HepG2 (cell line): Measurements from ENCODE around the gene FBP2. TPM values are rescaled to one million over a fixed set of nuclear protein-coding genes. Genes with fewer than 3 reads are reported as not detected.

Source experiments
- ARHGAP35 ChIP-seq: sonication (generic); formaldehyde crosslinking; IDR thresholded peaks from 2 replicates; pipeline ENCODE4 v1.9.0; 2022; ENCODE audit warnings: mild to moderate bottlenecking, inconsistent platforms, moderate library complexity, missing genetic modification reagents, borderline replicate concordance
- DMAP1 ChIP-seq: IDR thresholded peaks from 2 replicates; pipeline ENCODE4 v1.6.1; 2016
- ELF1 ChIP-seq: sonication (generic); formaldehyde crosslinking; IDR thresholded peaks from 2 replicates; pipeline ENCODE4 v1.4.0; 2020; ENCODE audit warnings: missing genetic modification reagents
- EP300 ChIP-seq, 3 experiments: sonication (generic) in 1 of 3; formaldehyde crosslinking in 1 of 3; IDR thresholded peaks; 2 replicates each; pipeline versions ENCODE4 v1.5.1 to v1.6.1; 2011 to 2020; ENCODE audit warnings: low read depth in 2 of 3, low read length in 2 of 3, borderline replicate concordance in 1 of 3, improper control_type of control experiment in 1 of 3, mild to moderate bottlenecking in 1 of 3, missing genetic modification reagents in 1 of 3, moderate library complexity in 1 of 3
- FLYWCH1 ChIP-seq: sonication (generic); formaldehyde crosslinking; IDR thresholded peaks from 2 replicates; pipeline ENCODE4 v1.8.1; 2023; ENCODE audit warnings: mild to moderate bottlenecking, missing genetic modification reagents
- GATAD1 ChIP-seq: IDR thresholded peaks from 2 replicates; pipeline ENCODE4 v1.6.1; 2016; ENCODE audit warnings: missing genetic modification reagents, missing compliant biosample characterization
- KDM5A ChIP-seq: fragments of 200-600 bp; sonication (generic); IDR thresholded peaks from 2 replicates; pipeline ENCODE4 v1.7.0; 2018; ENCODE audit warnings: antibody characterized with exemption, mild to moderate bottlenecking, low read length, borderline replicate concordance
- KLF6 ChIP-seq: IDR thresholded peaks from 2 replicates; pipeline ENCODE4 v1.8.0; 2016; ENCODE audit warnings: missing biosample characterization, missing genetic modification reagents
- PHF8 ChIP-seq: sonication (generic); formaldehyde crosslinking; IDR thresholded peaks from 2 replicates; pipeline ENCODE4 v1.5.0; 2020; ENCODE audit warnings: missing genetic modification reagents
- SIX4 ChIP-seq: sonication (generic); formaldehyde crosslinking; IDR thresholded peaks from 2 replicates; pipeline ENCODE4 v1.4.0; 2020; ENCODE audit warnings: missing genetic modification reagents
- SOX13 ChIP-seq, 3 experiments: fragments of 450-650 bp in 1 of 3; sonication (generic) in 1 of 3; formaldehyde crosslinking in 1 of 3; IDR thresholded peaks in 2 of 3; conservative IDR thresholded peaks in 1 of 3; 2 replicates each; pipeline versions ENCODE4 v1.5.0 to v1.6.1; 2016 to 2020; ENCODE audit warnings: antibody characterized with exemption in 1 of 3, mild to moderate bottlenecking in 1 of 3, missing compliant biosample characterization in 1 of 3, missing genetic modification reagents in 1 of 3, moderate library complexity in 1 of 3
- TBL1XR1 ChIP-seq: fragments of 150-350 bp; IDR thresholded peaks from 2 replicates; pipeline ENCODE4 v1.6.1; 2014; ENCODE audit warnings: borderline replicate concordance, low read length; ENCODE audit not compliant: partially characterized antibody
- TBX2 ChIP-seq: sonication (generic); formaldehyde crosslinking; IDR thresholded peaks from 2 replicates; pipeline ENCODE4 v1.5.0; 2020; ENCODE audit warnings: missing genetic modification reagents, mild to moderate bottlenecking, borderline replicate concordance
- ZFX ChIP-seq: sonication (generic); formaldehyde crosslinking; IDR thresholded peaks from 2 replicates; pipeline ENCODE4 v1.4.0; 2020; ENCODE audit warnings: mild to moderate bottlenecking, low read depth, missing genetic modification reagents, moderate library complexity
- ZNF230 ChIP-seq: sonication (generic); formaldehyde crosslinking; IDR thresholded peaks from 2 replicates; pipeline ENCODE4 v1.4.0; 2020; ENCODE audit warnings: mild to moderate bottlenecking, missing genetic modification reagents
- ZNF335 ChIP-seq: sonication (generic); formaldehyde crosslinking; IDR thresholded peaks from 2 replicates; pipeline ENCODE4 v1.4.0; 2020; ENCODE audit warnings: missing genetic modification reagents
- ZNF446 ChIP-seq: sonication (generic); formaldehyde crosslinking; IDR thresholded peaks from 2 replicates; pipeline ENCODE4 v1.5.0; 2020; ENCODE audit warnings: mild to moderate bottlenecking, missing genetic modification reagents
- ZNF605 ChIP-seq: sonication (generic); formaldehyde crosslinking; IDR thresholded peaks from 2 replicates; pipeline ENCODE4 v1.8.0; 2022; ENCODE audit warnings: mild to moderate bottlenecking, missing genetic modification reagents
- ZSCAN20 ChIP-seq: sonication (generic); formaldehyde crosslinking; IDR thresholded peaks from 2 replicates; pipeline ENCODE4 v1.4.0; 2020; ENCODE audit warnings: missing genetic modification reagents, mild to moderate bottlenecking, borderline replicate concordance
- polyA plus RNA-seq, 8 experiments: library from polyadenylated mRNA; depleted of rRNA in 3 of 8; stranded (reverse) in 7 of 8; unstranded in 1 of 8; fragments of >200 nt; fragmentation: Illumina TruSeq in 4 of 8; extraction: Trizol in 4 of 8; gene quantifications; 2 replicates each; pipeline versions ENCODE4 v1.2.1 to v1.2.3, GENCODE V29; 2011 to 2016; ENCODE audit warnings: low read depth in 4 of 8, missing spikeins in 1 of 8, mixed read lengths in 1 of 8; ENCODE audit not compliant: insufficient read depth in 1 of 8
- total RNA-seq, 5 experiments: library from RNA; depleted of rRNA; stranded (reverse); fragments of >200 nt; fragmentation: Illumina TruSeq; extraction: Trizol; gene quantifications; 2 replicates each; pipeline ENCODE4 v1.2.3, GENCODE V29; 2016; ENCODE audit warnings: low read depth in 1 of 5
- TF ChIP-seq, protein P1 (sequence below): IDR thresholded peaks from 2 replicates; pipeline ENCODE4 v1.6.1; 2012; ENCODE audit warnings: inconsistent platforms
- TF ChIP-seq, protein P2 (sequence below), 2 experiments: IDR thresholded peaks; 2 replicates each; pipeline ENCODE4 v1.6.1; 2011 to 2012; ENCODE audit warnings: low read length in 2 of 2, borderline replicate concordance in 1 of 2, low read depth in 1 of 2, mild to moderate bottlenecking in 1 of 2, moderate library complexity in 1 of 2
- TF ChIP-seq, protein P3 (sequence below): sonication (generic); formaldehyde crosslinking; IDR thresholded peaks from 2 replicates; pipeline ENCODE4 v1.8.0; 2023; ENCODE audit warnings: mild to moderate bottlenecking, missing genetic modification reagents

The FBP2 gene
- total and polyA plus RNA-seq, 2 of the 13 experiments (the other 11 are each of a cell fraction or from before 2014, with no cell fraction given) = not detected

DNA sequence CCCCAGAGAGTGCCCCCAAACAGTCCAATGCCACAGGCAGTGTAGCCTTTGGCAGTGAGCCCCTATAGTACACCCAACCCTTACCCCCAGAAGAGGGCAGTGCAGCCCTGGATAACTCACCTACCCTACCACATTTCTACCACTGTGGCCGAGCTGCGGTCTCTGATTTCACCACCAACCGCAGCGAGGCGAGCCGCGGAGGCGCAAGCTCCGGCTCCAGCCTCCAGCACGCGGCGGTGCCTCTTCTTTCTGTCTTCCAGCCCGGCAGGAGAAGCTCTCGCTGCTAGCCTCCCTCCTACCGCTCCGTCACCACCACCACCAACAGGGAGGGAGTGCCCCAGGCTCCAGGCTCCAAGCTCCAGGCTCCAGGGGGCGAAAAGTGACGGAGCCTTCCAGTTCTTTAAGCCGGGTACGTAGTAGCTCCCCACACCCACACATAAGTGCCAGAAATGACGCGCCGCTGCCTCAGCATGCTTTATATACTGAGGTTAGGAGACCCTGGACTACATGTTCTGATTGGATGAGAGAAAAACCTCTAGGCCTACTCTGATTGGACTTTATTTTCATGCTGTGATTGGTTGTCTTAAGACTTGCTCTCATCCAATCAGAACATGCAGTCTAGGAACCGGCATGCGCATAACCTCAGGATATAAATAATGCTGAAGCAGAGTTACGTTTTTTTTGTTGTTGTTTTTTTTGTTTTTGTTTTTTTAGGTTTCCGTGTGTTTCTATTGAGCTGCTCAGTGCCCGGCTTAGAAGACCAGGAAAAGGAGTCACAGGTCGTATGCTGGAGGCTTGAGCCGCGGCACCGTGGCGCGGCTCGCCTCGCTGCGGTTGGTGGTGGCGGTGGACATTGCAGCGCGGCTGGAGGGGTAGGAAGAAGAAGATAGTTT is 38.9 kb downstream of the FBP2 start, which contains the start of gene PCAT7 (continued):
- peak; percentile 9; the same call in 1 of the 2 replicates for TF ChIP-seq ELF1
- TF ChIP-seq EP300 (IDR thresholded peaks at IDR 0.05; ENCODE audit: low read depth in 2 of 2, low read length in 2 of 2) = no peak
- peak; percentile 32; the same call in 1 of the 2 replicates for TF ChIP-seq EP300 (CRISPR knock-in tag; IDR thresholded peaks at IDR 0.05; ENCODE audit: borderline replicate concordance)
- peak; percentile 76; the same call in 1 of the 2 replicates for TF ChIP-seq DMAP1 (CRISPR knock-in tag)
- TF ChIP-seq, protein P1, sequence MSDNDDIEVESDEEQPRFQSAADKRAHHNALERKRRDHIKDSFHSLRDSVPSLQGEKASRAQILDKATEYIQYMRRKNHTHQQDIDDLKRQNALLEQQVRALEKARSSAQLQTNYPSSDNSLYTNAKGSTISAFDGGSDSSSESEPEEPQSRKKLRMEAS = peak; percentile 70
- peak; percentile 78 for TF ChIP-seq KLF6 (CRISPR knock-in tag)
- peak; percentile 35; the same call in 1 of the 2 replicates for TF ChIP-seq ZNF335 (CRISPR knock-in tag)
- TF ChIP-seq, protein P2, sequence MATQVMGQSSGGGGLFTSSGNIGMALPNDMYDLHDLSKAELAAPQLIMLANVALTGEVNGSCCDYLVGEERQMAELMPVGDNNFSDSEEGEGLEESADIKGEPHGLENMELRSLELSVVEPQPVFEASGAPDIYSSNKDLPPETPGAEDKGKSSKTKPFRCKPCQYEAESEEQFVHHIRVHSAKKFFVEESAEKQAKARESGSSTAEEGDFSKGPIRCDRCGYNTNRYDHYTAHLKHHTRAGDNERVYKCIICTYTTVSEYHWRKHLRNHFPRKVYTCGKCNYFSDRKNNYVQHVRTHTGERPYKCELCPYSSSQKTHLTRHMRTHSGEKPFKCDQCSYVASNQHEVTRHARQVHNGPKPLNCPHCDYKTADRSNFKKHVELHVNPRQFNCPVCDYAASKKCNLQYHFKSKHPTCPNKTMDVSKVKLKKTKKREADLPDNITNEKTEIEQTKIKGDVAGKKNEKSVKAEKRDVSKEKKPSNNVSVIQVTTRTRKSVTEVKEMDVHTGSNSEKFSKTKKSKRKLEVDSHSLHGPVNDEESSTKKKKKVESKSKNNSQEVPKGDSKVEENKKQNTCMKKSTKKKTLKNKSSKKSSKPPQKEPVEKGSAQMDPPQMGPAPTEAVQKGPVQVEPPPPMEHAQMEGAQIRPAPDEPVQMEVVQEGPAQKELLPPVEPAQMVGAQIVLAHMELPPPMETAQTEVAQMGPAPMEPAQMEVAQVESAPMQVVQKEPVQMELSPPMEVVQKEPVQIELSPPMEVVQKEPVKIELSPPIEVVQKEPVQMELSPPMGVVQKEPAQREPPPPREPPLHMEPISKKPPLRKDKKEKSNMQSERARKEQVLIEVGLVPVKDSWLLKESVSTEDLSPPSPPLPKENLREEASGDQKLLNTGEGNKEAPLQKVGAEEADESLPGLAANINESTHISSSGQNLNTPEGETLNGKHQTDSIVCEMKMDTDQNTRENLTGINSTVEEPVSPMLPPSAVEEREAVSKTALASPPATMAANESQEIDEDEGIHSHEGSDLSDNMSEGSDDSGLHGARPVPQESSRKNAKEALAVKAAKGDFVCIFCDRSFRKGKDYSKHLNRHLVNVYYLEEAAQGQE (IDR thresholded peaks at IDR 0.05; ENCODE audit: borderline replicate concordance in 1 of 2, low read depth in 1 of 2, low read length in 2 of 2) = peak in 1 of 2 experiments; percentile 16; a peak in 1 of 4 replicates
- TF ChIP-seq TBX2 (CRISPR knock-in tag) = 0 out of 2 replicates have a peak, but pooled peaks have one; percentile 21
- TF ChIP-seq ZNF230 (CRISPR knock-in tag) = peak; percentile 89; the same call in 1 of the 2 replicates
- peak; percentile 56 for TF ChIP-seq ZFX (CRISPR knock-in tag)
- no peak for TF ChIP-seq ZSCAN20 (CRISPR knock-in tag)
- peak; percentile 48 for TF ChIP-seq SIX4
- TF ChIP-seq ZNF446 (CRISPR knock-in tag) = 0 out of 2 replicates have a peak, but pooled peaks have one; percentile 24
- TF ChIP-seq ARHGAP35 = peak; percentile 63; the same call in 1 of the 2 replicates
- peak; percentile 47 for TF ChIP-seq ZNF605
- TF ChIP-seq, protein P3, sequence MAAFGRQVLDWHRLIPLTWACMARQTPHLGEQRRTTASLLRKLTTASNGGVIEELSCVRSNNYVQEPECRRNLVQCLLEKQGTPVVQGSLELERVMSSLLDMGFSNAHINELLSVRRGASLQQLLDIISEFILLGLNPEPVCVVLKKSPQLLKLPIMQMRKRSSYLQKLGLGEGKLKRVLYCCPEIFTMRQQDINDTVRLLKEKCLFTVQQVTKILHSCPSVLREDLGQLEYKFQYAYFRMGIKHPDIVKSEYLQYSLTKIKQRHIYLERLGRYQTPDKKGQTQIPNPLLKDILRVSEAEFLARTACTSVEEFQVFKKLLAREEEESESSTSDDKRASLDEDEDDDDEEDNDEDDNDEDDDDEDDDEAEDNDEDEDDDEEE = peak; percentile 39; the same call in 1 of the 2 replicates
- no peak for TF ChIP-seq FLYWCH1
- TF ChIP-seq KDM5A = peak; percentile 74; the same call in 1 of the 2 replicates
- TF ChIP-seq TBL1XR1 = no peak
- TF ChIP-seq SOX13 (IDR thresholded peaks at IDR 0.05) = no peak
- no peak for TF ChIP-seq SOX13 (CRISPR knock-in tag; conservative IDR thresholded peaks at IDR 0.05 in 1 of 2, IDR thresholded peaks at IDR 0.05 in 1 of 2)
- peak; percentile 74; the same call in 1 of the 2 replicates for TF ChIP-seq PHF8 (CRISPR knock-in tag)
- TF ChIP-seq GATAD1 (CRISPR knock-in tag) = peak; percentile 83
